DMS114 treated with DMSO at 0.1 percent for 48 hours (cell line): ENCODE measurements around the gene NOXO1.
A peak's percentile ranks its signal among the peaks of the same experiment; 100 is the strongest.
"Not testable (repeated sequence)": the region's sequence is repeated elsewhere in the genome, so short reads cannot be mapped to it uniquely, and the experiment has no call there.

ENCODE experiments used
- DNase-seq: peaks from one replicate; lab custom pipeline; 2025; ENCODE audit not compliant: unreplicated experiment; lab: John Stamatoyannopoulos, UW

Gene NOXO1

DNA sequence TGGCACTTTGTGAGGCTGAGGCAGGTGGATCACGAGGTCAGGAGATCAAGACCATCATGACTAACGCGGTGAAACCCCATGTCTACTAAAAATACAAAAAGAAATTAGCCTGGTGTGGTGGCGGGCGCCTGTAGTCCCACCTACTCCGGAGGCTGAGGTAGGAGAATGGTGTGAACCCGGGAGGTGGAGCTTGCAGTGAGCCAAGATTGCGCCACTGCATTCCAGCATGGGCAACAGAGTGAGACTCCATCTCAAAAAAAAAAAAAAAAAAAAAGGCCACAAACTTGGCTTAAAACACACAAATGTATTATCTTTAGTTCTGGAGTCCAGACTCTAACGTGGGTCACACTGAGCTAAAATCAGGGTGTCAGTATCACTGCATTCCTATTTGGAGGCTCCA lies 30.5 kb upstream of the NOXO1 start:
- DNase-seq, result not testable (repeated sequence)

DNA sequence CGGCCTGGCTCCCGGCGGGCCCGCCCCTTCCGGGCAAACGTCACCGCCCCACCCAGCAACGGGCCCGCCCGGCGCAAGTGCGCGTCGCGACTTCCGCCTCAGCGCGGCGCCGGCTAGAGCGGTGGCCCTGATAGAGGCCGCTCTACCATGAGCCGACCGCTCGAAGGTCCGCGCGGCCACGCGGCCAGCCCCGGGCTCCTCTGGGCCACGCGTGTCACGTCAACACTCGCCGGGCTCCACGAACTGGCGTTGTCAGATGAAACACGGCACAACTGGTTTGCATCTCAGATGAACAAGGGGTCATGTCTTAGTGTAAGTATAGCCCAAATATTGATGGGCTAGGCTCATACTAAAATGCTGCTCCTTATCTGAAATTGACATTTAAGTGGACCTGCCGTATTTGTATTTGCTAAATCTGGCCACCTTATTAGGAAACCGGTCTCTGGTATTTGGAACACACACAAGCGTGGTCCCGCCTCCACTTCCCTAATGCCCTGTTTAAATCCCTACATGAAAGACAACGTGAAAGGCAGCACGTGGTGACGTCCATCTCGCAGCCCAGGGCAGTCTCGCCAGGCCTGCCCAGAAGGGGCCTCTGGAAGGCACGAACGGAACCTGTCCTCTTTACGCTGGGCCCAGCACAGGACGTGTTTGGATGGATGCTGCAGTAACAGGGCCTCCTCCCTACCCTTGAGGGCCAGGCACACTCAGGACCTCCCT lies 28.7 kb upstream of the NOXO1 start, which contains the start of gene ZNF598:
TSS of gene ZNF598 (minus strand) at position 31 of the 720 bp plus-strand sequence.
- DNase-seq, result peak; percentile 50

DNA sequence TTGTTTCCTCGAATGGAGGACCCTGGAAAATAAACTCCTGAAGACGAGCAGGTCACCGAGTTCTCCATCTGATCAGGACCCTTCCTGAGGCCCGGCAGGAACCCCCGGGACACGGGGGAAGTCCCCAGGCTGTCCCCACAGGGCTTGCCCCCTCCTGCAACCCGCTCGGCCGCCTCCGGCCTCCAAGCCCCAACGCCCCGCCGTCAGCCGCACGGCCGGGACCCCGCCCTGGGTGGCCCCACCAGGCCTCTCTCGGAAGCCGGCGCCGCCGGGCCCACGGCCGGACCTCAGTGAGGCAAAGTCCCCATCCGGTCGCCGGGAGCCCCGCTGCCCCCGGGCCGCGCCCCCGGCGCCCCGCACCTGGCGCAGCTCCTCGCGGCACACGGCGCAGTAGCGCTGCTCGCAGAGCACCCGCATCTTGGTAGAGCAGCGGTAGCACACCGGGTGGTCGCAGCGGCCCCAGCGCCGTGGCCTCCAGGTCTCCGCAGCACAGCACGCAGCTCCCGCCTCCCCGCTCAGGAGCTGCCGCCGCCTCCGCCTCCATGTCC lies 28.0 kb upstream of the NOXO1 start:
- DNase-seq, result no peak

DNA sequence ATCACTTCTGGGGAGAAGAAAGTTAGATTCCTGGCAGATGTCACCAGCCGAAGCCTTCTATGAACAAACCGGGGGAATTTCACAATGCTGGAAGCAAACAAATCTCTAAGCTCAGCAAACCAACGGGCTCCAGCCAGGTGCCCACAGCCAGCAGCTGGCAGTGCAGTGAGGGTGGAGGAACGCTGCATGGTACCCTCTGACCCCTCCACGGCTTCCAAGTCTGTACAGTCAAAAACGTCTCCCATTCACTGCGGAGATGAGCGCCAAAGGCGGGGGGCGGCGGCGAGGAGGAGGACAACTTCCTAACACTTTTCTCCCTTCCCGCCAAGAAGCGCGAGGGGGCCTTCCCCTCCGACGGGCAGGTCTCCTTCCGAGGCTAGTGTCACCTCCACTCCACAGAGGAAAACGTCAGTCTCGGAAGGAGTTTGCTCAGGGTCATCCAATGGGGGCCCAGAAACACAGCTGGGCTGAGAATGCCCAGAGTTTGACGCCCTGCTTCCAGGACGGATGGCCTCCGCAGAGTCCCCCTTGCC lies 27.4 kb upstream of the NOXO1 start:
- no peak for DNase-seq

DNA sequence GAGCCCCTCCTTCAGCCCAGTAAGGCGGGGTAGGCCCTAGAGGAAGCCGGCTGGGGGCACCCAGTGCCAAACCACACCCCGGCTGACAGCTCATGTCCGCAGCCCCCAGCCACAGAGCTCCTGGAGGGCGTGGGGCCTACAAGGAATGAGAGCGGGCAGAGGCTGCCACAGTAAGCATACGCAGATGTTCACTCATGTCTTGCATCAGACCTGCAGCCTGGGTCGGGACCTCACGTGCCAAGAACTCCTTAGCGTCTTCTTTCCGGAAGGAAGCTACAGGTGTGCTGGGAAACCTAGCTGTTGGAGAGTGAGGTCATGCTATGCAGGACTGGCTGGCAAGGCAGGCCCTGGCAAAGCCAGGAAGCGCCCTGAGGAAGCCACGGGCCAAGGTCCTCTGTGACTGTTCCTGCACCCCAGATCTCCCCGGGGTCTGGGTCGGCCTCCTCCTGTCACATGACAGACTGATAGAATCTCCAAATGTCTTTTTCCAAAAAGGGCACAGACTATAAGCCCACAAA lies 26.8 kb upstream of the NOXO1 start:
- DNase-seq, result no peak

DNA sequence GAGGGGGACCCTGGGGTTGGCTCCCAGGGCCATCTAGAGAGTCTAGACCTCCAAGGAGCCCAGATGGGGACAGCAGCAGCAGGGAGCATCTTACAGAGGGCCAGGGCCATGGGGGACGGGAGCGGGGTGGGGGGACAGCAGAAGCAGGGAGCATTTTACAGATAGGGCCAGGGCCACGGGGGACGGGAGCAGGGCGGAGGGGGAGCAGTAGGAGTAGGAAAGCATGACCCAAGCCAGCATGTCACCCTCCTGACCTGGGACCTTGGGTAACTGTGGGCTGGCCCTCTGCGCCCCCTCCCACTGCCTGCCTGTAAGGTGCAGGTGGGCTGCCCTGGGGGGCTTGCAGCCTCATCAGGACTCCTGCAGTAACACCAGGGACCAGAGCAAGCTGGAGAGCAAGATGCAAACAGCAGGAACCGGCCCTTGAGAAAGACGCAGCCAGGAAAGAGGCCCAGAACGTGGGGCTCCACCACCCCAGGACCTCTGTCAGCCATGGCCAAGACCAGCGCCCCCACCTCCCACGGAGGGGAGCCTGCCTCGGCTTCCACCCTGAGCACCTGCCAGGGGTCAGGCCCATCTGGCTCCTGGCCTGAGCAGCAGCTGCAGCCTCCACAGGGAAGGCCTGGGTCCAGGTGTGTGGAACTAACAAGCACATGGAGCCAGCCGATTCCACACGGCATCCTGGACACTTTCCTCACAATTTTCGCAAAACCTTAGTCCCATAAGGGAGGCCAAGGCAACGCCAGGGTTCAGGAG lies 26.0 kb upstream of the NOXO1 start:
- no peak for DNase-seq

DNA sequence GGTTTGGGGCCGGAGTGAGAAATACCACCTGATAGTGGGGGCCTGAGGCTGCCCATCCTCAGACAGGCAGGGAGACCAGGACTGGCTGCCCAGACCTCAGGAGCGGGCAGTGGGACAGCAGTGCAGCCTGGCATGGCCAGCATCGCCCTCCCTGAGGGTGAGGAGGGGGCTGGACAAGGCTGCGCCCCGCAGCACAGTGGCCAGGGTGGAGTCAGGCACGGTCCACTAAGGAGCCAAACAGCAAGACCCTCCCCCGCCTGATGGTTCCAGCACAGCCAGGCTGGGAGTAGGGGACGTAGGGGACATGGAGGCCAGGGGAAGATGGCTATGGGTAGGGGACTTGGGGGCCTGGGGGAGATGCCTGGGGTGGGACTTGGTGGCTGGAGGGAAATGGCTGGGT lies 25.0 kb upstream of the NOXO1 start:
- no peak for DNase-seq

DNA sequence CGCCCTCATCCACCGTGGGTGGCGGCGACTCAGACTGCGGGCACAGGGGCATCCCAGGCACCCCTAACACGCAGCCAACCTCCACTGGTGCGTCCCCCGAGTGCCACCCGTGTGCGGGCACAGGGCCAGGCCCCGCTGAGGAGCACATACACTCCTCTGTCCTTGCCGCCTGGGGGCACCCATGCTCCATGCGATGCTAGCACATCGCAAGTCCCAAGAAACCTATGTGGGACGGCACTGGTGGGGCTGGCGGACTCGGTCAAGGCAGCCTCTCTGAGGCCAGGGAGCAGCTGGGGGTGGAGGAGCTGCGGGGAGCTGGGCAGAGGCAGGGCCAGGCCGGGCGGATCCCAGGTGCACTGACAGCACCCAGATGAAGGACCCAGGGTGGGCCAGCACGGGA lies 24.4 kb upstream of the NOXO1 start:
- DNase-seq, result no peak

DNA sequence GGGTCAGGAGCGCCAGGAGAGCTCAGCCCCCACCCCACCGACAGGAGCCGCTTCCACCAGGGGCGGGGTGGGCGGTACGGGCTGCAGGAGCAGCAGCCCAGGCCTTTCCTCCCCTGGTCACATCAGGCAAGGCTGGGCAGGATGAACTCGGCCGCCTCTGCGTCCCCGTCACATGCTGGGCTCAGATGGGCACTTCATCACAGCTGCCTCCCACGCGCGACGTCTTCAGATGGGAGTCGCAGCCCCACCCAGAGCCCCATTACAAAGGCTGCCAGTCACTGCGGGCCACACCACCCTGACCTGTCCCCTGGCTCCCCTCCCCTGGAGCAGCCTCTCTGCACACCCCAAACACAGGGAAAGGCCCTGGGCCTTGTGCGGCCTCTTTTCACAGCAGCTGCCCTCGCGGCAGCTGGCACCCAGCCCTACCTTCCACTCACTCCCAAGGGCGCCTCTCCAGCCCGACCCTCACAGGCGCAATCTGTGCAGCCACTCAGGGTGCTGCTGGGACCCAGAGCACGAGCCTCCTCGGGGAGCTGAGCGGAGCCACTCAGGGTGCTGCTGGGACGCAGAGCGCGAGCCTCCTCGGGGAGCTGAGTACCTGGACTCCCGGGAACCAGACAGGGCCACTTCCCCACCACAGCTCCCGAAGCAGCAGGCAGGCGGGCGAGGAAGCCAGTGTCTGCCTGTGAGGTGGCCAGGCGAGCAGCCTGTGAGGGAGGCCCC lies 23.7 kb upstream of the NOXO1 start:
- no peak for DNase-seq

DNA sequence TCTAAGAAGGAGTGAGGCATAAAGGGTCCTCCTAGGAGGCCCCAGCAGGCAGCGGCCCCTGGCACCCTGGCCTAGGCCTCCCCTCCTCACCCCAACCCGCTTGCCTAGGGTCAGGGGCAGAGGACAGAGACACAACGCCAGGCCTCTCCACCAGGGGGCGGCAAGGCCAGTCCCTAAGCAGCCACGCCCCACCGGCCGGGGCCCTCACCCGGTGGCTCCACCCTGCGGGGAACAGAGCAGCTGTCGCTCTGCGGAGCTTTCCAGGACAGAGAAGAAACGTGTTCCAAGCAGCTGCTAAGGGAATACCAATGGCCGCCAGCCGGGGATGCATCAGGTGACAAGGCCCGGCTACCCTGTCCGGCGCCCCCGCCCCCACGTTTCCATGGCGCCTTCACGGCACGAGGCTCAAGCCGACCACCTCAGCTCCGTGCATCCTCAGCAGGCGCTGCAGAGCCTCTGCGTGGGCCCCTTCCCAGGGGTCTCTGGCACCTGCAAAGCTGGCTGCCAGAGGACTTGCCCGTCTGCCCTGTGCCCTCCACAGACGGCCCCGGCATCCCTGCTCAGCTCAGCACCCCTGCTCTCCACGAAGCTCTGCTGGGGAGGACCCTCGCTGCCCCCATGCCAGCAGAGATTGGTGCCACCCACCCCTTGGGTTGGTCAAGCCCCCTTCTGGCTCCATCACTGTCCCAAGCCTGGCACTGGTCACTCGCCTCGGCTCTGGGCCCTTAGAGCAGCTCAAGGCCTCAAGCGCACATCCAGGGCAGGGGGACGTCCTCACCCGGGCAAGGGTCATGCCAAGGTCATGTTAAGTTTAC lies 22.8 kb upstream of the NOXO1 start:
- DNase-seq, result peak; percentile 59

DNA sequence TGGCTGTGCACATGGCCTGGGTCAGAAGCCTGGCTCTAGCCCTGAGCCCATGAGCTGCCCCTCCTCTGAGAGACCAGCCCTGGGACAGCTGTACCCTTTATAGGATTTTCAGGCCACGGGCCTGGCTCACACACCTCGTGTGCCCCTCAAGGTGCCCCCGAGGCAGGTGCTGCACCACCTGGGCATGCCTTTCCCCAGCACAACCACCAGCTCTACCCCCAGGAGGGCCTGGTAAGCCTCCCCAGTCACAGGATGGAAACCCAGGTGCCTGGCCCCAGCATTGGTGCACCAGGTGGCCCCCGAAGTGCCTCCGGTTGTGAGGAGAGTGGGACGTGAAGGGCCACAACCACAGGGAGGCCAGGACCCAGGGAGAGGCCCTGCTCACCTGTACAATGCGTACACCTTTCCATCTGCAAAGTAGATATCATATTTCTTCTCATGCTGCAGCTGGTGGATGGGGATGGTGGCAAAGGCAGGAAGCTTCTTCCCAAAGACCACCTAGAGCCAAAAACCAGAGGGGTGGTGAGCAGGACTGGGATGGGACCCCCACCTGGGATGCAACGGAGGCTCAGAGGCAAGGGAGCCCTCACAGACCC lies 22.1 kb upstream of the NOXO1 start:
- DNase-seq, result no peak

DNA sequence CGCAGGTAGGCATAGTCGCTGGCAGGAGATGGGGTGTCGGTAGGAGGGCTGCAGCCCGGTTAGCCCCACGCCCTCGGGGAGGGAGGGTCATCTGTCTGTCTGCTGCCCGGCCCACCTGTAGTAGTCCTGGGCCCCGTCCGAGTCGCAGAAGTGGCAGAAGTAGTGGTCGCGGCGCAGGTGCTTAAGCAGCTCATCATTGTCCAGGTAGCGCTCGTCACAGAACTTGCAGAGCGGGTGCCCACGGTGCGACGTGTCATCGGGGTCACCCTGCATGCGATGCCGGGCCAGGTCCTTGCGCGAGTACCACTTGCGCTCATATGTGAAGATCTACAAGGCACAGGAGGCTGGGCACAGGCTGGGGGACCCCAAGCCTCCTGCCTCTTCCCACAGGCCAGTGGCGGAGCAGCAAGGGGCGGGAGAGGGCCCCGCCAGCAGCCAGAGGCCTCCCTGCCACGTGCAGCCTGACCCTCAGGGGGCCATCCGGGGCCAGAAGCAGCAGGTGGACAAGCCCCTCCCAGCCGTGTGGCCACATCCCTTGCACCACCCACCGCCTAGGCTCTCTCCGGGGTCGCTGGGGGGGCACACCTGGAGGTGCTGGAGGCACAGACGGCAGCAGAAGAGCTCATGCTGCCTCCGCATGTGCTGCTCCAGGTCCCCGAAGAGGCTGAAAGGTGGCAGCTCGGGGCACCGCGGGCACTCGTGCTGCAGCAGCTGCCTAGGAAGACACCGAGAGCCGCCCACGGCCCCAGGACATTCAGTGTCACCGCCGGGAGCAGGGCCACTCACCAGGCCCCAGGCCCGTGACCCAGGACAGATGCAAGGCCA lies 21.3 kb upstream of the NOXO1 start:
- no peak for DNase-seq

DNA sequence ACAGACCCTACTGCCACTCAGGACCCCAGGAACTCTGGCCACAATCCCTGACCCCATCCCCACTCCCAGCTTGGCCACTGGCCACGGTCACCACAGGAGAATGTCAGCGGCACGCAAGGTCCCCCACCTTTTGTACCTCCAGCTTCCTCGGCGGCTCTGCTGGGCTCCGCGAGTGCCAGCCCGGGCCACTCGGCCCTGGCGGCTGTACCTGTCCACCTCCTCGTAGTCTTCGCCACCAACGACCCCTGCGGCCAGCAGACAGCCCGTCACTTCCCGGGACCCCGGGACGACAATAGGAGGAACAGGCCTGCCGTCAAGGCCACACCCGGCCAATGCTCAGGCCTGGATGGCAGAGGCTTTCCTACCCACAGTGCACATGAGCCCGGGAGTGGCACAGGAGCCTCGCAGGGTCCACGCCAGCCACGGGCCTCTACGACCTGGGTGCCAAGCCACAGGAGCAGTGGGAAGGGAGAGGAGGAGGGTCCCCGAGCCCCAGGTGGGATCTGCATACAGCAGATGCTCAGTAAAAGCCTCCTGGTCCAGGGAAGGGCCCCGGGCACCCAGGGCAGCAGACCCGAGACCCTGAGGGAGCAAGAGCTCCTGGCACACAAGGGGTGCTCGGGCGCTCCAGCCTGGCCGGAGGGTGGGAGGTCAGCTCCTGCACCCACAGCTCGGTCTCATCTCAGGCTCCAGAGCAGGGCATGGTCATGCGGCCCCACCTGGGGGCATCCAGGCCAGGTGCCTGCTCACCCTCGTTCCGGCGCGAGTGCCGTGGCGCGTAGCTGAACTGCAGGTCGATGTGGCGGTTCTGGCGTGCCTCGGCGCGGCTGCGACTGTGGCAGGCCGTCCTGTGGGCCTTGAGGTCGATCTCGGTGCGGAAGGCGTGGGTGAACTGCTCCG lies 20.4 kb upstream of the NOXO1 start:
- no peak for DNase-seq

DNA sequence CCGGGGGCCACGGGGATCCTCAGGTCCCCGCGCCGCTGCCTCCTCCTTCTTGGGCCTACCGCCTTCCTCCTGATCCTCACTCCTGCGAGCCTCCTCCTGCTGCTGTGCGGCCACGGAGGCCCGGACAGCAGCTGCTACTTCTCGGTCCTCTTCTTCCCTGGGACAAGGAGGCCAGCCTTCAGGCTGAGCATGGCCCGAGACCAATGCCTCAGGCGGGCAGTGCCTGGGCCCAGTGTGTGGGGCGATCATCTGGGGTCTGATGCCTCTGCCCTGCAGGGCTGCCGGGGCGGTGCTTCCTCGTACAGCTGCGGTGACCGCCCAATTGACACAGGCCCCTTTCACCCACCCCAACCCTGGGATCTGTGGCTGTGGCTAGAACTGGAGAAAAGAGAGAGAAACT lies 19.8 kb upstream of the NOXO1 start:
- no peak for DNase-seq

DNA sequence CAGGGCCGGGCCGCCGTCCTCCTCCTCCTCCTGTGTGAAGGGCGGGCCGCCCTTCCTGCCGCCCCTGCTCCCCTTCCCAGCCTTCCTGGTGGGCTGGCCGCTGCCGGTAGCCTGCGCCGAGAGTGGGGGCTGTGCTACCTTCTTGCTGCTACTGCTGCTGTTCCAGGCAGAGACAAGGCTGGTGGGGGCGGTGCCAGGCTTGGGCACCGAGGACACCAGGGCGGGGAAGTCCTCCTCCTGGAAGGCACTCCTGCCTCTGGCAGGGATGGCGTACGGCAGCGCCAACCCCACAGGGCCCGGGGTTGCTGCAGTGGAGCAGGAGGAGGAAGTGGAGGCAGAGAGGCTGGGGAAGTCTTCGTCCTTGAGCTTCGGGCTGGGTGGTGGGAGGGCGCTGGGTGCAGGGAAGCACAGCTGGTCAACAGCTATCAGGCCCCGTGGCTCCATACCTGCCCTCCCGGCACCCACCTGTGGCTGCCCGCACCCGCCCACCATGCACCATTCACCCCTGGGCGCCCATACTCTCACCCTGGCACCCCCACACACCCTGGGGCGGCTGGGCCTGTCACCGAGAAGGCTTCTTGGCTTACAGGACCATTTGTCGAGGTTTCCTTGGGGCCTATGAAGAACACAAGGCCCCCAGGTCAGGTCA lies 18.7 kb upstream of the NOXO1 start:
- no peak for DNase-seq

DNA sequence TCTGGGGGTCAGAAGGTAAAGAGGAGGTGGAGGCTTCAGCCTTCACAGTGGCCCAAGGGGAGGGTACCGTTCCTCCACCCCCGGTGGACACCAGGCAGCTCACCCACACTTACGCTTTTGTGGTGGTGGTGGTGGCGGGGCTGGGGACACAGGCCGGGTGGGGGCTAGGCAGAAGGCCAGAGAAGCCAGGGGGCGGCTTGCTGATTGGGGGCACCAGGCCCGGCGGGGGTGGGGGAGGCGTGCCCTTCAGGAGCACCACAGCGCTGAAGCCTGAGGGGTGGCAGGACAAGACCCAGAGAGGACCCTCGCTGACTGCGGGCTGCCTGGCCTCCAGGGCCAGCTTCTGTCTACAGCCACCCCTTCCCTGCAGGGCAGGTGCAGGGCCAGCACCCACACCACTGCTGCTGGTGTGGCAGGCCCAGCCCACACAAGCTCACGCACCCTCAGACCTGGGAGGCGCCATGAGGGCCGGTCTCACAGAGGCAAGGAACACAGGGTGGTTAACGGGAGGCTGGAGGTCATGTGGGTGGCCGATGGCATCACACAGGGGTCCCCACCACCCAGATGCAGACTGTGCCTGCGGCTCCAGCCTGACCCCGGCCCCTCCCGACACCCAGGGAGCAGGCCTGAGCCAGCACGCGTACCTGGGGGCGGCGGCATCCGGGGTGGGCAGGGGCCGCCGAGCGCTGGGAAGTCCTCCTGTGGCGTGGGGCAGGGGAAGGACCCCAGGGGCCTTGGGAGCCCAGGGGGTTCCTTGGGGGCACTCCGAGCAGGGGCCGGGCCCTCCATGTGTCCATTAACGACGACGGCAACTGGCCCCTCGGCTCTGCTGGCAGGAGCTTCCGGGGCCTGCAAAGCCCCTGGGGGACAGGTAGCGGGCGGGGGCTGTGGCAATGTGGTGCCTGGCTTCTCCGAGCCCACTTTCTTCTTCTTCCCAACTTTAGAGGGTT lies 17.9 kb upstream of the NOXO1 start:
- no peak for DNase-seq
